ENCODE results near the gene ZNF133. TPM values are rescaled to one million over a fixed set of nuclear protein-coding genes. Genes with fewer than 3 reads are reported as not detected.
A peak's percentile ranks its signal among the peaks of the same experiment; 100 is the strongest.

The ZNF133 gene
- polyA plus RNA-seq, 1 donor (not counting 4 experiments of a cell fraction or from before 2014, with no cell fraction given), result 15.8 TPM

DNA sequence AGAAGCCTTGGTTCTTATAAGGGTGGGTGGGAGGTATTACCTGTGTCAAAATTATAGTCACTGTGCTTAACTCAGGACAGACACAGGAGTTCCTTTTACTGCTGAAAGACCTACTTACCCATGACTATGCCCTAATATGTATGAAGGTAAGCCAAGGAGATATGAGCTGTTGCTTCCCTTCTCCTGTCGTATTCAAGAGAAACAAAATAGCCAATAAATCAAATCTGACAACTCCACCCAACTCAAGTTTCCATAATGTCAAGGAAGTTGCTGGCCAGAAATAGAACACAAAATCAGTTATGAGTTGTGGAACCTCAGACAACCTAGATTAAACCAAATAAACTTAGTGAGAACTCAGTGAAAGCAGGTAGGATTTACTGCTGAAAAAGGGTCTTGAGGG lies 25.1 kb downstream of the ZNF133 start:
- H2AFZ ChIP-seq (ENCODE audit: control insufficient read depth, low read length), result no peak overlapping the region
- FAIRE-seq (peak; percentile 61), DNase-seq (ENCODE audit: low read depth, low spot score) (no peak)
- H4K20me1 ChIP-seq (ENCODE audit: control insufficient read depth, extremely low read depth, insufficient read depth, low read length), result no peaks in the 10 kb centered on the region
- dilution Hi-C loops (cut with MboI; ENCODE audit: extremely low pct_ligation_motif_present, low sequenced_read_pairs), result no loop called here
- peaks cover 47% of the 10 kb centered on the region for H3K4me1 ChIP-seq (ENCODE audit: control insufficient read depth, extremely low read depth, insufficient read depth, low read length)
- H3K9me1 ChIP-seq (ENCODE audit: control insufficient read depth, extremely low read depth, insufficient read depth, low read length), result no peaks in the 10 kb centered on the region
- H3K27ac ChIP-seq (ENCODE audit: control insufficient read depth, insufficient read depth, low read length), result peak overlapping the region; percentile 93
- H3K36me3 ChIP-seq (ENCODE audit: control insufficient read depth in 2 of 2, extremely low read depth in 1 of 2, insufficient read depth in 2 of 2, low read length in 2 of 2), result peaks cover 16 to 18% of the 10 kb centered on the region in 2 experiments
- no peaks in the 10 kb centered on the region for H3K27me3 ChIP-seq (ENCODE audit: control insufficient read depth, extremely low read depth, insufficient read depth, low read length)
- no peak for TF ChIP-seq EZH2 (IDR thresholded peaks at IDR 0.05; ENCODE audit: low read length)
- TF ChIP-seq, protein P1, sequence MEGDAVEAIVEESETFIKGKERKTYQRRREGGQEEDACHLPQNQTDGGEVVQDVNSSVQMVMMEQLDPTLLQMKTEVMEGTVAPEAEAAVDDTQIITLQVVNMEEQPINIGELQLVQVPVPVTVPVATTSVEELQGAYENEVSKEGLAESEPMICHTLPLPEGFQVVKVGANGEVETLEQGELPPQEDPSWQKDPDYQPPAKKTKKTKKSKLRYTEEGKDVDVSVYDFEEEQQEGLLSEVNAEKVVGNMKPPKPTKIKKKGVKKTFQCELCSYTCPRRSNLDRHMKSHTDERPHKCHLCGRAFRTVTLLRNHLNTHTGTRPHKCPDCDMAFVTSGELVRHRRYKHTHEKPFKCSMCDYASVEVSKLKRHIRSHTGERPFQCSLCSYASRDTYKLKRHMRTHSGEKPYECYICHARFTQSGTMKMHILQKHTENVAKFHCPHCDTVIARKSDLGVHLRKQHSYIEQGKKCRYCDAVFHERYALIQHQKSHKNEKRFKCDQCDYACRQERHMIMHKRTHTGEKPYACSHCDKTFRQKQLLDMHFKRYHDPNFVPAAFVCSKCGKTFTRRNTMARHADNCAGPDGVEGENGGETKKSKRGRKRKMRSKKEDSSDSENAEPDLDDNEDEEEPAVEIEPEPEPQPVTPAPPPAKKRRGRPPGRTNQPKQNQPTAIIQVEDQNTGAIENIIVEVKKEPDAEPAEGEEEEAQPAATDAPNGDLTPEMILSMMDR (optimal IDR thresholded peaks at IDR 0.05 in 1 of 3, IDR thresholded peaks at IDR 0.05 in 1 of 3, conservative IDR thresholded peaks at IDR 0.05 in 1 of 3; ENCODE audit: extremely low read depth in 1 of 3, insufficient read depth in 2 of 3, low read length in 3 of 3), result no peak
- peaks cover 5% of the 10 kb centered on the region for H3K9me3 ChIP-seq (ENCODE audit: control insufficient read depth, low read depth, low read length)
- peaks cover 3% of the 10 kb centered on the region for H3K79me2 ChIP-seq (ENCODE audit: control insufficient read depth, insufficient read depth, low read length)
- peak overlapping the region; percentile 6 for H3K4me2 ChIP-seq (ENCODE audit: control insufficient read depth, extremely low read depth, insufficient read depth, low read depth, low read length)
- no peak overlapping the region for H3K9ac ChIP-seq (ENCODE audit: control insufficient read depth, extremely low read depth, insufficient read depth, low read length)
- H3K4me3 ChIP-seq (ENCODE audit: control insufficient read depth in 2 of 3, extremely low read depth in 1 of 3, insufficient read depth in 2 of 3, low read depth in 1 of 3, low read length in 3 of 3), result no peak overlapping the region

DNA sequence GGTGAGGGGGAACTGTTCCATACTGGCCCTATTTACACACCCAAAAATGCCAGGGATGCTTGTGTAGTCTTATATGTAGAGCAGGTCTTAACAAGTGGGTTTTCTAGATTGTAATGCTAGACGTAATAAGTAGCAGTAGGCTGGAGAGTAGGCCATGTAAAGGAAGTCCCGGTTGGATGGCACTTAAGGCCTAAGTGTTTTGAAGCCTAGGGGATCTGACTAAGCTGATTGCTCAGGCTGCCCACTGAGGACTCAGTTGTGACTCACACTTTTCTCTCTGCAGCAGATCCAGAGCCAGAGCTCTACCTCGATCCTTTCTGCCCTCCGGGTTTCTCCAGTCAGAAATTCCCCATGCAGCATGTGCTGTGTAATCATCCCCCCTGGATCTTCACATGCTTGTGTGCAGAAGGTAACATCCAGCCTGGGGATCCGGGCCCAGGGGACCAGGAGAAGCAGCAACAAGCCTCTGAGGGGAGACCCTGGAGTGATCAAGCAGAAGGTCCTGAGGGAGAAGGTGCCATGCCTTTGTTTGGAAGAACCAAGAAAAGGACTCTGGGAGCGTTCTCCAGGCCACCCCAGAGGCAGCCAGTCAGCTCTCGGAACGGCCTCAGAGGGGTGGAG lies 26.6 kb downstream of the ZNF133 start:
- Histone ChIP-seq H3K27me3 (ENCODE audit: control insufficient read depth, extremely low read depth, insufficient read depth, low read length) (no peaks in the 10 kb centered on the region), H3K9ac (ENCODE audit: control insufficient read depth, extremely low read depth, insufficient read depth, low read length) (peak overlapping the region; percentile 68), H3K27ac (ENCODE audit: control insufficient read depth, insufficient read depth, low read length) (peak overlapping the region; percentile 93), H3K4me2 (ENCODE audit: control insufficient read depth, extremely low read depth, insufficient read depth, low read depth, low read length) (peak overlapping the region; percentile 90), H3K79me2 (ENCODE audit: control insufficient read depth, insufficient read depth, low read length) (peaks cover 3% of the 10 kb centered on the region), H2AFZ (ENCODE audit: control insufficient read depth, low read length) (peak overlapping the region; percentile 76), H3K4me3 (ENCODE audit: control insufficient read depth in 2 of 3, extremely low read depth in 1 of 3, insufficient read depth in 2 of 3, low read depth in 1 of 3, low read length in 3 of 3) (peak overlapping the region in 2 of 3 experiments; percentile 50 to 57), H3K9me1 (ENCODE audit: control insufficient read depth, extremely low read depth, insufficient read depth, low read length) (no peaks in the 10 kb centered on the region), H3K4me1 (ENCODE audit: control insufficient read depth, extremely low read depth, insufficient read depth, low read length) (peaks cover 47% of the 10 kb centered on the region), H3K9me3 (ENCODE audit: control insufficient read depth, low read depth, low read length) (peaks cover 5% of the 10 kb centered on the region), H3K36me3 (ENCODE audit: control insufficient read depth in 2 of 2, extremely low read depth in 1 of 2, insufficient read depth in 2 of 2, low read length in 2 of 2) (peaks cover 16 to 24% of the 10 kb centered on the region in 2 experiments), H4K20me1 (ENCODE audit: control insufficient read depth, extremely low read depth, insufficient read depth, low read length) (no peaks in the 10 kb centered on the region)
- FAIRE-seq, result peak; percentile 100
- TF ChIP-seq, protein P1 (optimal IDR thresholded peaks at IDR 0.05 in 1 of 3, IDR thresholded peaks at IDR 0.05 in 1 of 3, conservative IDR thresholded peaks at IDR 0.05 in 1 of 3; ENCODE audit: extremely low read depth in 1 of 3, insufficient read depth in 2 of 3, low read length in 3 of 3), result no peak
- TF ChIP-seq EZH2 (IDR thresholded peaks at IDR 0.05; ENCODE audit: low read length), result no peak
- dilution Hi-C loops (cut with MboI; ENCODE audit: extremely low pct_ligation_motif_present, low sequenced_read_pairs), result no loop called here
- DNase-seq (ENCODE audit: low read depth, low spot score), result peak; percentile 96

Data from keratinocyte (primary cell).